GM21576 (cell line): Measurements from ENCODE around the gene SPHK1.

Experiments
- ATAC-seq: cut with Tn5 transposase; IDR thresholded peaks from one replicate; pipeline ENCODE4 v1.9.1; 2021; ENCODE audit warnings: mild to moderate bottlenecking, moderate library complexity; ENCODE audit not compliant: unreplicated experiment

The SPHK1 gene

GRCh38 chr17:76360461-76360860 lies 23.9 kb upstream of the SPHK1 start:
- ATAC-seq: no peak

DNA sequence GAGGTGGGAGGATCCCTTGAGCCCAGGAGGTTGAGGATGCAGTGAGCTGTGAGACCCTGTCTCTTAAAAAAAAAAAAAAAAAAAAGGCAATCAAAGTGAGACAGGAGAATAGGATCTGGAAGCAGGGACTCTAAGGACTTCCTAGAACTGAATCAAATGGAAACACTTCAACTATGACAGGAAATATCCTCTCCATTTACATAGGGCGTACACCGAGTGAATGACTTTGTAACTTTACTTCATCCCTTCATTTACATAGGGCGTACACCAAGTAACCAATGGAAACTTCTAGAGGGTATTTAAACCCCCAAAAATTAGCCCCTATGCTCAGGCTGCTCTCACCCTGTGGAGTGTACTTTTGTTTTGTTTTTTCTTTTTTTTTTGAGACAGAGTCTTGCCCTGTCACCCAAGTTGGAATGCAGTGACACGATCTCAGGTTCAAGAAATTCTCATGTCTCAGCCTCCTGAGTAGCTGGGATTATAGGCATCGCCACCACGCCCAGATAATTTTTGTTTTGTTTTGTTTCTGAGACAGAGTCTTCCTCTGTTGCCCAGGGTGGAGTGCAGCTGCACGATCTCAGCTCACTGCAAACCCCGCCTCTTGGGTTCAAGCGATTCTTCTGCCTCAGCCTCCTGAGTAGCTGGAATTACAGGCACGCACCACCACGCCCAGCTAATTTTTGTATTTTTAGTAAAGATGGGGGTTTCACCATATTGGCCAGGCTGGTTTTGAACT lies 21.1 kb upstream of the SPHK1 start:
- no peak for ATAC-seq

DNA sequence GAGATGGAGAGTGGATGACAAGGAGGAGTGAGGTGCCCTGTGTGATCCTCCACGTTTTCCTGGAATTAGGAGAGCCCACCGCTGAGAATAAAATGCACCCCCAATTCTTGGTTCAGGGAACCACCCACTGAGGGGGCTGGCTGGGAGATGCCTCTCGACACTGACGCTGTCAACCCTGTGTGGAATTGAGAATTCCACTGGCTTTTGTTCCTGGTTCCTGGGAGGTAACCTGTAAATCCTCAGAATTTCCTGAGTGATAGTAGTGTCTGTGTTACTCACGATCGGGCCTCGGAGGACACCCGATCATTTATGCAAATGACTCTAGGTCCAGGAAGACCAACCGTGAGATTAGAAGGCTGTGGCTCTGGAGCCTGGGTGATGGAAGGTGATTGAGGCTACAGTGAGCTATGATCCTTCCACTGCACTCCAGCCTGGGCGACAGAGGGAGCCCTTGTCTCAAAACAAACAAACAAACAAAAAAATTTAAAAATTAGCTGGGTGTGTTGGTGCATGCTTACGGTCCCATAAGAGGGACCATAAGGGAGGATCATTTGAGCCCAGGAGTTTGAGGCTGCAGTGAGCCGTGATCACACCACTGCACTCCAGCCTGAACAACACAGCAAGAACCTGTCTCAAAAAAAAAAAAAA lies 19.0 kb upstream of the SPHK1 start:
- ATAC-seq: no peak

GRCh38 chr17:76366247-76366646 lies 18.2 kb upstream of the SPHK1 start:
- ATAC-seq: no peak

DNA sequence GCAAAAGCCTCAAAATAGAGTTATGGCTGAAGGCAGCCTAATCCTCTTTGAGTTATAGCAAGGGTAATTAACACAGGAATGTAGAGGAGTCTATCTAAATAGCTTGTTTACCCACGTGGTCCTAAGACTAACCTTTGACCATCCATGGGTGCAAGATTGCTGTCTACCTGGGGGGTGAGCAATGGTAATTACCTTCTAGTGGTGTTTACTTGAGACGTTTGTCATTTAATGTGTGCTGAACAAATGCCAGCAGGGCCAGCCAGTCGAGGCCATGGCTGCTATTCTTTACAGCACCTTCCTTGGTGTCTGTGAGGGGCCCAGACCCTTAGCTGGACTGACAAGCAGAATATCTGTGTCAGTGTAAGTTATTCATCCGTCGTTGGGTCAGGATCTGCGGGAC lies 16.8 kb upstream of the SPHK1 start:
- no peak for ATAC-seq

- ATAC-seq: no peak
These were observed 15.9 kb upstream of the SPHK1 start for GRCh38 chr17:76368545-76368944.

- ATAC-seq: no peak
These were observed 15.0 kb upstream of the SPHK1 start for GRCh38 chr17:76369379-76369778.

DNA sequence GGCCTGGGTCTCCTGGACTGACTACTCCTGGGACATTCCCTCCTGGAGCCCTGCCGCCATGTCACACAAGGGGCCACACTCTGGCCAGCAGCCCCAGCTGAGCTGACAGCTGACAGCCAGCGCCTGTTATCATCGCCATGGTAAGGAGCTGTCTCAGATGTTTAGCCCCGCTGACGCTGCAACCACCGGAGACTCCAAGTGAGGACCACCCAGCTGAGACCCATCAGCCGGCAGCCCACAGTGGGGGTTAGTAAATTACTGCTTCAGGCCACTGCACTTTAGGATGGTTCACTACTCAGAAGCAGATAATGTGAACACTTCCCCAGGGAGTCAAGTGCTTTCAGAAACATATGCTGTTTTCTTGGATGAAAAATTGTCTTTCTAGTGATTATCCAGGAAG lies 14.6 kb upstream of the SPHK1 start:
- ATAC-seq: no peak

- no peak for ATAC-seq
These were observed 14.0 kb upstream of the SPHK1 start for GRCh38 chr17:76370261-76370993.

DNA sequence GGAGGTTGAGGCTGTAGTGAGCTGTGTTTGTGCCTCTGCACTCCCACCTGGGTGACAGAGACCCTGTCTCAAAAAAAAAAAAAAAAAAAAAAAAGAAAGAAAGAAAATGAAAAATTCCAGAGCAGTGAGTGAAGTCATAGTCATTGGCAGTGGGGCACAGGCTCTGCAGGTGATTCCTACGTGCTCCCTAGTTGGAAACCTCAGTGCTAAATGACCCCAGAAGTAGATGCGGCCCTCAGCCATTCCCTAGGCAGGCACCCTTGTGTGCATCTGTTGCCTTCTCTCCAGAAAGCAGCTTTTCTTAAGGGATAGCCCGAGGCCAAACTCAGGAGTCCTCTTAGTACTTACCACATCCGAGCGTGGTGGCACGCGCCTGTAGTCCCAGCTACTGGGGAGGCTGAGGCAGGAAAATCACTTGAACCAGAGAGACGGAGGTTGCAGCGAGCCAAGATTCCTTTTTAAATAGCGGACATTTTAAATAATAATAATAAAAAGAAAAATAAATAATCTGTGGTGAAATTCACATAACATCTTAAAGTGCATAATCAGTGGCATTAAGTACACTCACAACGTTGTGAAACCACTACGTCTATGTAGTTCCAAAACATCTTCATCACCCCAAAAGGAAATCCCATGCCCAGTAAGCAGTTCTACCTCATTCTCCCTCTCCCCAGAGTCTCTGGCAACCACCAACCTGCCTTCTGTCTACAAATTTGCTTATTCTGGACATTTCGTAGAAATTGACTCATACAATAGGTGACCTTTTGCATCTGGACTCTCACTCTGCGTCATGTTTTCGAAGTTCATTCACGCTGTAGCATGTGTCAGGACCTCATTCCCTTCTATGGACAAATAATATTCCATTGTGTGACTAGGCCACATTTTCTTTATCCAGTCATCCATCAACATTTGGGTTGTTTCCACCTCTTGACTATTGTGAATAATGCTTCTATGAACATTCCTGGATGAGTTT lies 12.5 kb upstream of the SPHK1 start:
- ATAC-seq: no peak

DNA sequence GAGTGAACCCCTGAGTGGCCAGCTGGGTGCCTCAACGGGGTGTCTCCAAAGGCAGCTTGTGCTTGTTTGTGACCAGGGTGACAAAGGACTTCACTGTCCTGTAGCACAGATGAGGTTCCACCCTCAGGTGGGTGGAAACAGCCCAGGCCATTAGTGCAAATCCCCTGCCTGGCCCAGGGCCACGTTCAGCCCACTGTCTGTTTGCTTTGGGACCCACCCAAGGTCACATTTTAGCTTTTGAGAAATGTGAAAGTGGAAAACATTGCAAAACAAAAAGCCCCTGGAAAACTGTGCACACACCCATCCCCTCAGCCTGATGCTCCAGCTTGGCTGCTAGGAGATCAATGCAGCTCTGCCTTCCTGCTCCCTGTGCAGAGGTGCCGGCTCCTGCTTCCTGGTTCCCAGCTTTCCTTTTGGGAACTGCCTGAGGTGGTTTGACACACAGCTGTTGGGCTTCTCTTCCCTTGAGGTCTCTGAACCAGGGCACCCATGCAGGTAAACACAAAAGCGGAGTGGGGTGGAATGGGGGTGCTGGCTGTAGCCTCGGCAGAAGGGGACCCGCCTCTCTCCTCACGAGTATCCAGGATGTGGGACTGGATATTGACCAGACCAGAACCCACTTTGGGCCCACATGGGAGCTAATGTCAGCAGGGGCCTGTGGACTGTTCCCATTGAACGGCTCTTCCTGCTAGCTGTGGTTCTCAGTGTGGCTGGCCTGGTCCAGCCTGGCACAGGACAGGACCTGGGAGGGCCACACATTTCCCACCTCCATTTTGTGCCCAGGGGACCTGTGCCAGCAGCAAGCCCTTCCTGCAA lies 7.9 kb upstream of the SPHK1 start:
- no peak for ATAC-seq

DNA sequence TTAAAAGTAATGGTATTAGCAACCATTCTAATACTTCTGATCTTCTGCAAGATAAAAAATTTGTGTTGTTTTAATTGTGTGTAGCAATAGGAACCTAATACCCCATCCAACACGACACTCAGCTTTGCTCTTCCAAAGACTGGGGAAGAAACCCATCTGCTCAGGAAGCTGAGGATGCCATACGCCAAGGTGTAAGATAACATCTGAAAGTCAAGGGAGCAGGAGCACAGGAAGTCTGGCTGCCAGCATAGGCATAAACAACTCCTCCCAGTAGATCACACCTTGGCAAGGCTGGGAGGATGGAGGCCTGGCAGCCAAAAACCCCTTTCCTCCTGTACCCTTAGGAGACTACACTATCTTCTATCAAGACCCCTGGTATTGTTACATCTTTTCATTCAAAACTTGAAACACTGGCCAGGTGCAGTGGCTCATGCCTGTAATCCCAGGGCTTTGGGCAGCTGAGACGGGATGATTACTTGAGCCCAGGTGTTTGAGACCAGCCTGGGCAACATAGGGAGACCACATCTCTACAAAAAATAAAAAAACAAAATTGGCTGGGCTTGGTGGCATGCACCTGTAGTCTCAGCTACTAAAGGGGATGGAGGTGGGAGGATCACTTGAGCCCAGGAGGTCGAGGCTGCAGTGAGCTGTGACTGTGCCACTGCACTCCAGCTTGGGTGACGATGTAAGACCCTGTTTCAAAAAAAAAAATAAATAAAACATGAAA lies 5.7 kb upstream of the SPHK1 start:
- no peak for ATAC-seq

DNA sequence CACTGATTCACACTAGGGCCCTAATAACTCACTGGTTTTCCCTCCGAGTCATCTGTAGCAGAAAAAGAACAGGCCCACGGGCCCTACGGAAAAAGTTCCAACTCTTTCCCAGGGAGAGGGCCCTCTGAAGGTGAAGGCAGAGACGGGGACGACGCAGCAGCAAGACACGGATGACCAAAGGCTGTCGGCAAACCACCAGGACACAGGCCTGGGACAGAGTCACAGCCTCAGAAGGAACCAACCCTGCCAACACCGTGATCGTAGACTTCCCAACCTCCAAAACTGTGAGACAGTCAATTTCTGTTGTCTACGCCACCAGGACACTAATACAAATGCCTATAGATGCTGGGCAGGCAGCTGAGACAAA lies 5.2 kb upstream of the SPHK1 start:
- ATAC-seq: no peak

- no peak for ATAC-seq
These were observed 4.6 kb upstream of the SPHK1 start for GRCh38 chr17:76379646-76380376.

- no peak for ATAC-seq
These were observed 2.6 kb upstream of the SPHK1 start for GRCh38 chr17:76381633-76382350.

GRCh38 chr17:76382351-76382802 lies 2.0 kb upstream of the SPHK1 start:
- ATAC-seq: no peak

DNA sequence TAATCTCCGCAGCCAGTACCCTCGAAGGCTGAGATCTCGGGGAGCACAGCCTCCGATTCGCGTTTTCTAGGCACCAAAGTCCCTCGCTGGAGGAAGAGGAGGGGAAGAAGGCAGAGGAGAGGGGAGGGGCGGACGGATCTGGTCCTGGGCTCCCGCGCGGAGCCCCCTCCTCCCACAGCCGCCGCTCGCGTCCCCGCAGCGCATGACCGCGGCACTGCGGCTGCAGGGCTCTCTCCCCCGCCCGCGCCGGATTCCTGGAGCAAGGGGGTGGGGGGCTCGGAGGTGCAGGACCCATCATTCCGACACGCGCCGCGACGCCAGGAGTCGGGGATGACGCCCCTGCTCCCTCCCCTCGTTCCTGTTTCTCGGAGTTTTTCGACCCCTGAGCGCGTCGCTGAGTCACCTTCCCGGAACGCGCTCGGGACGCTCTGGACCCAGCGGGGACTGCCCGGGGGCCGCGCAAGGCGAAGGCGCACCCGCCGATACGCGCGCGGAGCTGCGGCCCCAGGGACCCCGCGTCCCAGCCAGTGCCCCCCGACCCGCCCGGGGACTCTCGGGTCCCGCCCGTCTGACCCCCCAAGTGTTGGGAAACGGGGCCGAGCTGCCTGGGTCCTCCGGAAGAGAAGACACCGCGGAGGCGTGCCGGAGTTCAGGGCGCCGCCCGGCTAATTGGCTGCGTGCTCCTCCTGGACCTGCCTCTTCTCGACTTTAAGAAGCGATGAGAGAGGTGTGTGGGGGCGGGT lies 1.4 kb upstream of the SPHK1 start:
- ATAC-seq: no peak
